ENCODE results near the gene ETFA.
"Not testable (repeated sequence)": the region's sequence is repeated elsewhere in the genome, so short reads cannot be mapped to it uniquely, and the experiment has no call there.

The ETFA gene

GRCh38 chr15:76325704-76326103 lies 14.4 kb upstream of the ETFA start:
- POLR2A ChIA-PET: interaction anchor here (0.7 to 1.1 kb wide), 4 partner anchors 9 to 14 kb away, joined by 3 to 7 read pairs (median 3); partner anchors contain the start of genes ETFA and ISL2
- no peak for DNase-seq (ENCODE audit: extremely low spot score)
- no peak for TF ChIP-seq ZNF384 (IDR thresholded peaks at IDR 0.05)
- CTCF ChIA-PET: interaction anchor here (1.2 kb wide), 1 partner anchor 86 kb away, joined by 3 read pairs; no protein-coding TSS in a partner anchor

DNA sequence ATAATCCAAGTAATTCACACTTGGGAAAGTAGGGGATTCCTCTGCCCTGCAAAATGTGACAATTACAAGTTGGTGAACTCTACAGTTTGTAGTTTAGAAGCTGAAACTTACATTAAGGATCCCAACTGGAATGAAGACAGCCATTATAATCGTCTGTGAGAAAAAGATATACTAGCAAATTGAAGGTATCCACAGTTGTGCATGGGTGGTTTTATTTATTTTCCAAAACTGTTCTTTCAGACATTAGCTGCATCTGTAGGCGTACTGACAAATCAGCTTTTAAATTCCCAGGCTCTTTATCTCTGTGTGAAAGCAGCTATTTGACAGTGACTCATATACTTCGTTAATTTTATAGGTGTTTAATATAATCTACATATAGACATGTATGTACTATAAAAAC lies 12.8 kb upstream of the ETFA start:
- no peak for DNase-seq (ENCODE audit: extremely low spot score)
- POLR2A ChIA-PET: interaction anchor here (1.6 to 1.8 kb wide), 2 partner anchors 12 to 13 kb away, joined by 13 to 14 read pairs; partner anchors contain the start of genes ETFA and ISL2
- CTCF ChIA-PET: interaction anchor here (0.7 to 1.3 kb wide), 3 partner anchors 10 to 14 kb away, joined by 3 read pairs; no protein-coding TSS in a partner anchor
- TF ChIP-seq L3MBTL2 (conservative IDR thresholded peaks at IDR 0.05) (no peak), CTBP1 (IDR thresholded peaks at IDR 0.05; ENCODE audit: borderline replicate concordance) (no peak), FOXM1 (IDR thresholded peaks at IDR 0.05; ENCODE audit: borderline replicate concordance) (no peak), SUZ12 (IDR thresholded peaks at IDR 0.05) (no peak), ELF4 (IDR thresholded peaks at IDR 0.05) (no peak), LEF1 (IDR thresholded peaks at IDR 0.05; ENCODE audit: borderline replicate concordance) (no peak), BHLHE40 (IDR thresholded peaks at IDR 0.05; ENCODE audit: borderline replicate concordance) (no peak), HDGF (IDR thresholded peaks at IDR 0.05; ENCODE audit: borderline replicate concordance) (no peak), FOXK2 (IDR thresholded peaks at IDR 0.05) (no peak), FOXA1 (IDR thresholded peaks at IDR 0.05) (no peak), SP1 (IDR thresholded peaks at IDR 0.05) (no peak), ARNT (IDR thresholded peaks at IDR 0.05) (no peak), TARDBP (IDR thresholded peaks at IDR 0.05) (no peak), ZNF384 (IDR thresholded peaks at IDR 0.05) (no peak)
- TF ChIP-seq, protein P1, sequence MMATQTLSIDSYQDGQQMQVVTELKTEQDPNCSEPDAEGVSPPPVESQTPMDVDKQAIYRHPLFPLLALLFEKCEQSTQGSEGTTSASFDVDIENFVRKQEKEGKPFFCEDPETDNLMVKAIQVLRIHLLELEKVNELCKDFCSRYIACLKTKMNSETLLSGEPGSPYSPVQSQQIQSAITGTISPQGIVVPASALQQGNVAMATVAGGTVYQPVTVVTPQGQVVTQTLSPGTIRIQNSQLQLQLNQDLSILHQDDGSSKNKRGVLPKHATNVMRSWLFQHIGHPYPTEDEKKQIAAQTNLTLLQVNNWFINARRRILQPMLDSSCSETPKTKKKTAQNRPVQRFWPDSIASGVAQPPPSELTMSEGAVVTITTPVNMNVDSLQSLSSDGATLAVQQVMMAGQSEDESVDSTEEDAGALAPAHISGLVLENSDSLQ (IDR thresholded peaks at IDR 0.05): no peak

DNA sequence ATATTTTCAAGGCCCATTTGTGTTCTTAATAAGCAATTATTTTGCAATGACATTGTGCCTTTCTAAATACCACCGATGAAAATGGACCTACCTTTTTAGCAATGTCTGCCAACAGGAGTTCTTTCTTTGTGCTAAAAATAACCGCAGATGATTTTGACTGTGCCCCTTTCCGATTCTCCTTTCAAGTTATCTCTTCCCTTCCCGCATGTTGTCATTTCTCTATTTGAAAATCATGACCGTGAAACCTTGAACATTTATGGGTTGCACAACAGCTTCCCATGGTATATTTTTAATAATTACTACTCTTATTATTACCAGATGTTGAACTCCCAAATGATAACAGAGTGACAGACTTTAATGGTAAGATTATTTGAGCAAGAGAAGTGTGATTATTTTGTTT lies 10.3 kb upstream of the ETFA start:
- TF ChIP-seq FOXK2 (IDR thresholded peaks at IDR 0.05): no peak
- TF ChIP-seq LEF1 (IDR thresholded peaks at IDR 0.05; ENCODE audit: borderline replicate concordance): no peak
- no peak for TF ChIP-seq NFRKB (IDR thresholded peaks at IDR 0.05)
- no peak for TF ChIP-seq FOXA1 (IDR thresholded peaks at IDR 0.05)
- no peak for TF ChIP-seq SP1 (IDR thresholded peaks at IDR 0.05)
- TF ChIP-seq ZNF384 (IDR thresholded peaks at IDR 0.05): no peak
- ChIA-PET CTCF (interaction anchor here (1.1 kb wide), 1 partner anchor 9 kb away, joined by 3 read pairs; no protein-coding TSS in a partner anchor), POLR2A (interaction anchor here (1.0 to 1.4 kb wide), 2 partner anchors 10 to 15 kb away, joined by 4 to 5 read pairs; partner anchors contain the start of genes ETFA and ISL2)
- no peak for DNase-seq (ENCODE audit: extremely low spot score)

GRCh38 chr15:76321171-76321570 lies 9.9 kb upstream of the ETFA start:
- no peak for TF ChIP-seq BHLHE40 (IDR thresholded peaks at IDR 0.05; ENCODE audit: borderline replicate concordance)
- no peak for TF ChIP-seq ZNF384 (IDR thresholded peaks at IDR 0.05)
- TF ChIP-seq LEF1 (IDR thresholded peaks at IDR 0.05; ENCODE audit: borderline replicate concordance): no peak
- no peak for TF ChIP-seq L3MBTL2 (conservative IDR thresholded peaks at IDR 0.05)
- no peak for TF ChIP-seq FOXK2 (IDR thresholded peaks at IDR 0.05)
- TF ChIP-seq, protein P1 (IDR thresholded peaks at IDR 0.05): no peak
- TF ChIP-seq SP1 (IDR thresholded peaks at IDR 0.05): no peak
- TF ChIP-seq ELF4 (IDR thresholded peaks at IDR 0.05): no peak
- no peak for TF ChIP-seq HDGF (IDR thresholded peaks at IDR 0.05; ENCODE audit: borderline replicate concordance)
- no peak for TF ChIP-seq FOXM1 (IDR thresholded peaks at IDR 0.05; ENCODE audit: borderline replicate concordance)
- TF ChIP-seq NFRKB (IDR thresholded peaks at IDR 0.05): no peak
- no peak for TF ChIP-seq FOXA1 (IDR thresholded peaks at IDR 0.05)
- ChIA-PET POLR2A (interaction anchor here (1.0 to 1.4 kb wide), 2 partner anchors 10 to 15 kb away, joined by 4 to 5 read pairs; partner anchors contain the start of genes ETFA and ISL2), CTCF (interaction anchor here (1.1 kb wide), 1 partner anchor 9 kb away, joined by 3 read pairs; no protein-coding TSS in a partner anchor)
- no peak for DNase-seq (ENCODE audit: extremely low spot score)

DNA sequence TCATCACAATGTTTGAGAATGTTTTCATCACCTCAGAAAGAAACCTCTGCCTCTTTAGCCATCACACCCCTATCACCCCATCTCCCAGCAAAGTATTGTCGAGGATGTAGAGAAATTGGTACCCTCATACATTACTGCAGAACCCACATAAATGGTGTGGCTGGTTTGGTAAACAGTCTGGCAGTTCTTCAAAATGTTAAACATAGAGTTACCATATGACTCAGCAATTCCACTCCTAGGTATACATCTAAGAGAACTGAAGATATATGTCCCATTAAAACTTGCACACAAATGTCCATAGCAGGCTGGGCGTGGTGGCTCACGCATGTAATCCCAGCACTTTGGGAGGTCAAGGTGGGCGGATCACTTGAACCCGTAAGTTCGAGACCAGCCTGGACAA lies 8.7 kb upstream of the ETFA start:
- TF ChIP-seq NFRKB (IDR thresholded peaks at IDR 0.05) (no peak), ARNT (IDR thresholded peaks at IDR 0.05) (no peak), SUZ12 (IDR thresholded peaks at IDR 0.05) (no peak), FOXM1 (IDR thresholded peaks at IDR 0.05; ENCODE audit: borderline replicate concordance) (no peak), L3MBTL2 (conservative IDR thresholded peaks at IDR 0.05) (no peak), ELF4 (IDR thresholded peaks at IDR 0.05) (no peak)
- CTCF ChIA-PET: interaction anchor here (1.1 kb wide), 1 partner anchor 10 kb away, joined by 6 read pairs; no protein-coding TSS in a partner anchor
- no peak for DNase-seq (ENCODE audit: extremely low spot score)
- POLR2A ChIA-PET: no interaction called here

DNA sequence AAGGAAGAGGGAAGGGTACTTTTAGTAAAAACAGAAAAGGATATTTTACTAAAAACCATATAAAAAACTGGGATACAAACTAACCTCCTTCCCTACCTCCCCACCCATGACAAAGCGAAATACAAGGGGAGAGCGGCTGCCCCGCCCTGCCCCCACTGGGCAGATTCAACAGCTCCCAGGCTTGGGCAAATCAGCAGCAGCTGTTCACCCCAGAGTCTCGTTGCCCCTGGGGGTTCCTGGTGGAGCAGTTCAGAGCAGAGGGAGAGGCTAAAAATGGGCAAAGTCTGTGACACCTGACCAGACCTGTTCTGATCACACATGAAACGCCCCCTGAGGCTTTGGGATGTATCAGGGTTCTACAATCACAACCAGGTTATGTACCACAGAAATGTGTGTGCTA lies 2.5 kb upstream of the ETFA start:
- DNase-seq (ENCODE audit: extremely low spot score): no peak
- ChIA-PET POLR2A (interaction anchor here (1.3 kb wide), 1 partner anchor 22 kb away, joined by 13 read pairs; the partner anchor contains the start of gene ISL2), CTCF (interaction anchor here (0.6 to 2.3 kb wide), 3 partner anchors 11 to 257 kb away, joined by 3 to 9 read pairs (median 5); no protein-coding TSS in a partner anchor)
- TF ChIP-seq LEF1 (IDR thresholded peaks at IDR 0.05; ENCODE audit: borderline replicate concordance) (no peak), FOXA1 (IDR thresholded peaks at IDR 0.05) (no peak), CTBP1 (IDR thresholded peaks at IDR 0.05; ENCODE audit: borderline replicate concordance) (no peak), L3MBTL2 (conservative IDR thresholded peaks at IDR 0.05) (no peak), SP1 (IDR thresholded peaks at IDR 0.05) (no peak), ARNT (IDR thresholded peaks at IDR 0.05) (no peak)

DNA sequence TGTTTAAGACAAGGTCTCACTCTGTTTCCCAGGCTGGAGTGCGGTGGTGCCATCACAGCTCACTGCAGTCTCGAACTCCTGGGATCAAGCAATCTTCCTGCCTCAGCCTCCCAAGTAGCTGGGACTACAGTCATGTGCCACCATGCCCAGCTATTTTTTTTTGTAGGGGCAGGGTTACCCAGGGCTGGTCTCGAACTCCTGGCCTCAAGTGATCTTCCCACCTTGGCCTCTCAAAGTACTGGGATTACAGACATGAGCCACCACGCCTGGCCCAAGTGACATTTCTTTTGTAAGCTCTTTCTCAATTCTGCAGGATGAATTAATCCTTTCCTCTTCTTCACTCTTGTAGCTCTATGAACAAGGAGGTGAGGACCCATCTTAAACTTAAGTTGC lies 1.9 kb upstream of the ETFA start:
- ChIA-PET CTCF (interaction anchor here (0.6 to 2.3 kb wide), 4 partner anchors 11 to 256 kb away, joined by 3 to 9 read pairs (median 4); no protein-coding TSS in a partner anchor), POLR2A (interaction anchor here (0.8 to 1.3 kb wide), 2 partner anchors 10 to 23 kb away, joined by 3 to 13 read pairs; partner anchors contain the start of gene ISL2)
- not testable (repeated sequence) for DNase-seq (ENCODE audit: extremely low spot score)
